GM12873 (cell line): Measurements from ENCODE around the gene TGFBR2.

Source experiments
- TF ChIP-seq, protein P1 (sequence below): IDR thresholded peaks from 2 replicates; pipeline ENCODE4 v1.5.1; 2012; ENCODE audit warnings: low read depth, mild to moderate bottlenecking, moderate library complexity, low read length, control low read depth; ENCODE audit not compliant: insufficient read depth; ENCODE audit errors: missing control alignments

Gene TGFBR2

DNA sequence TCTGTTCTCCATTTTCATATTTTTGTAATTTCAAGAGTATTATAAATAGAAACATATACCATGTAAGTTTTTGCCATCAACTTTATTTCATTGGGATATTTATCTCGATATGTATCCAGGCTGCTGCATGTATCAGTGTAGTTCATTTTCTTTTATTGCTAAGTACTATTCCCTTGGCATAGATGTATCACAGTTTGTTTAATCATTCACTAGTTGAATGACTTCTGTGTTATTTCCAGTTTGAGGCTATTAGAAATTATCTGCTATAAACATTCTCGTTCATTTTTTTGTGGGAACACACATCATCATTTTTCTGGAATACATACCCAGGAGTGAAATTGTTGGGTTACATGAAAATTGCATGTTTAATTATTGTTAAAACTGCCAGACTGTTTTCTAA lies 18.5 kb upstream of the TGFBR2 start:
- TF ChIP-seq, protein P1, sequence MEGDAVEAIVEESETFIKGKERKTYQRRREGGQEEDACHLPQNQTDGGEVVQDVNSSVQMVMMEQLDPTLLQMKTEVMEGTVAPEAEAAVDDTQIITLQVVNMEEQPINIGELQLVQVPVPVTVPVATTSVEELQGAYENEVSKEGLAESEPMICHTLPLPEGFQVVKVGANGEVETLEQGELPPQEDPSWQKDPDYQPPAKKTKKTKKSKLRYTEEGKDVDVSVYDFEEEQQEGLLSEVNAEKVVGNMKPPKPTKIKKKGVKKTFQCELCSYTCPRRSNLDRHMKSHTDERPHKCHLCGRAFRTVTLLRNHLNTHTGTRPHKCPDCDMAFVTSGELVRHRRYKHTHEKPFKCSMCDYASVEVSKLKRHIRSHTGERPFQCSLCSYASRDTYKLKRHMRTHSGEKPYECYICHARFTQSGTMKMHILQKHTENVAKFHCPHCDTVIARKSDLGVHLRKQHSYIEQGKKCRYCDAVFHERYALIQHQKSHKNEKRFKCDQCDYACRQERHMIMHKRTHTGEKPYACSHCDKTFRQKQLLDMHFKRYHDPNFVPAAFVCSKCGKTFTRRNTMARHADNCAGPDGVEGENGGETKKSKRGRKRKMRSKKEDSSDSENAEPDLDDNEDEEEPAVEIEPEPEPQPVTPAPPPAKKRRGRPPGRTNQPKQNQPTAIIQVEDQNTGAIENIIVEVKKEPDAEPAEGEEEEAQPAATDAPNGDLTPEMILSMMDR: no peak

DNA sequence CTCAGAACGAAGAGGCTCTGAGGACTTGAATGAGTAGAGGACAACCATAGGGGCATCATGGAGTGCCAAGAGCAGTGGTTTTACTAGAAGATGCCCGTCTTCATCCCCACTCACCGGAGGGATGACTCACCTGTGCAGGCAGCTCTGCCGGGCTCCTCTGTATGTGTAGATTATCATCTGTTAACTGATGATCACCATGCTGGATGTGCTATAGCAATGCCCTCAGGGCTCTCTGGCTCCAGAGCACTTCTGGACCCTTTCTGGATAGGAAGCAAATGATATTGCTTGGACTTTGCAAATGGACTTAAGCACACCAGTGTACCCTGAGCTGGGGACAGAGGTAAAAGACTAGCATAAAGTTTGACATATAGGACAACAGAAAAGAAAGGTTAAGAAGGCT lies 10.2 kb upstream of the TGFBR2 start:
- TF ChIP-seq, protein P1: no peak

DNA sequence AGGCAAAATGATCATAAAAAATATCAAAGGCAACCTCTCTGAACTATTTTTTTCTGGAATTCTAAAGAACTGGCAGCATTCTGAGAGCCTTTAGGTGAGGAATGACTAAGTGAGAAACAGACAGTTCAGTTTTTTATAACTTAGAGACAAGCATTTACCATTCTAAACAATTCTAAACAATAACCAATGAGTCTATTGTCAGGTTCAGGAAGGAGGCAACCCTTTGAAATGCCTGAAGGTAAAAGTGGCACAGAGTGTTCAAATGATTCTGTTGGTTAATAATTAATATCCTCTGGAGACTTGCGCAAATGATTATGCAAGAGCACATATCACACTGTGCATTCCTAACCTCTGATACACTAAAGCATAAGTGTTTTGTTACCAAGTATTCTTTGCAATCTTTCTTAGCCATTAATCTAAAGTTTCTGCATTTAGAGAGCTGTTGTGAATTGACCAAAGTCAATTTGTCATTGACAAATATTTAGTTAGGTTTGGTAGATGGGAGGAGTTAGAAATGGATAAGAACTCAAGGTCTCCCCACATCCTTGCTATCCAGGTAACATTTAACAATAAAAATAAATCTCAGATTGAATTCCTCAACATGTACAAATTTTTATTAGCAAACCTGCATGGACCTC lies 9.2 kb upstream of the TGFBR2 start:
- TF ChIP-seq, protein P1: no peak

- TF ChIP-seq, protein P1: no peak
Observed at GRCh38 chr3:30597769-30598134, 8.6 kb upstream of the TGFBR2 start.

GRCh38 chr3:30598668-30599545 lies 7.5 kb upstream of the TGFBR2 start:
- TF ChIP-seq, protein P1: no peak

GRCh38 chr3:30600572-30600971 lies 5.8 kb upstream of the TGFBR2 start:
- TF ChIP-seq, protein P1: no peak

- TF ChIP-seq, protein P1: no peak
Observed at GRCh38 chr3:30602946-30603345, 3.5 kb upstream of the TGFBR2 start.
